OCI-LY7 (cell line): Measurements from ENCODE around the gene DTNB. TPM values are rescaled to one million over a fixed set of nuclear protein-coding genes. Genes with fewer than 3 reads are reported as not detected.
A peak's percentile ranks its signal among the peaks of the same experiment; 100 is the strongest.

Source experiments
- BruUV-seq: library from RNA; stranded (reverse); fragments of 400-500 nt; replicated peaks from 2 replicates; lab custom pipeline; 2021; lab: Mats Ljungman, UMichigan
- CTCF ChIA-PET: fragments of 300-600 bp; sonication (Branson Sonifier 250); formaldehyde crosslinking; loops from one replicate; lab custom pipeline; 2022; ENCODE audit warnings: antibody characterized with exemption; ENCODE audit not compliant: unreplicated experiment; lab: Charles Lee
- POLR2A ChIA-PET: fragments of 300-600 bp; sonication (Branson Sonifier 250); formaldehyde crosslinking; loops from one replicate; lab custom pipeline; 2022; ENCODE audit warnings: antibody characterized with exemption; lab: Charles Lee
- DNase-seq: peaks from one replicate; pipeline ENCODE4 v3.0.0-alpha.2; 2015; ENCODE audit warnings: low spot score
- H2AFZ ChIP-seq: fragments of 200-600 bp; sonication (generic), shearing (Covaris generic); 2 replicates; pipeline ENCODE4 v1.6.1; 2014; ENCODE audit warnings: mild to moderate bottlenecking, antibody characterized with exemption, low read length, moderate library complexity
- H3K27ac ChIP-seq: fragments of 200-600 bp; sonication (generic); 2 replicates; pipeline ENCODE4 v1.5.1; 2014; ENCODE audit warnings: mixed run types, low read depth, mild to moderate bottlenecking, moderate library complexity, low read length, inconsistent platforms; ENCODE audit not compliant: poor library complexity, severe bottlenecking
- H3K36me3 ChIP-seq: fragments of 200-600 bp; sonication (generic); 2 replicates; pipeline ENCODE4 v1.6.1; 2014; ENCODE audit warnings: mild to moderate bottlenecking, antibody characterized with exemption, low read length, moderate library complexity, mixed read lengths; ENCODE audit not compliant: insufficient read depth
- H3K4me1 ChIP-seq: fragments of 200-600 bp; sonication (generic); 2 replicates; pipeline ENCODE4 v1.5.1; 2014; ENCODE audit warnings: mild to moderate bottlenecking, low read length; ENCODE audit not compliant: insufficient read depth, poor library complexity, severe bottlenecking
- H3K4me2 ChIP-seq: fragments of 200-600 bp; sonication (generic); 2 replicates; pipeline ENCODE4 v1.6.1; 2014; ENCODE audit warnings: mild to moderate bottlenecking, low read length
- H3K4me3 ChIP-seq: fragments of 200-600 bp; sonication (generic); 2 replicates; pipeline ENCODE4 v1.5.1; 2014; ENCODE audit warnings: mild to moderate bottlenecking, low read depth, low read length; ENCODE audit not compliant: poor library complexity, severe bottlenecking
- H3K79me2 ChIP-seq: fragments of 200-600 bp; sonication (generic); 2 replicates; pipeline ENCODE4 v1.6.1; 2016; ENCODE audit warnings: low read depth, mild to moderate bottlenecking, low read length, moderate library complexity, mixed read lengths; ENCODE audit not compliant: insufficient read depth
- H3K9me2 ChIP-seq: fragments of 200-600 bp; sonication (generic); 2 replicates; pipeline ENCODE4 v1.6.1; 2016; ENCODE audit warnings: mild to moderate bottlenecking, low read length, mixed read lengths; ENCODE audit not compliant: insufficient read depth
- H3K9me3 ChIP-seq: fragments of 200-600 bp; sonication (generic); 2 replicates; pipeline ENCODE4 v1.6.1; 2014; ENCODE audit warnings: mild to moderate bottlenecking, mixed run types, low read length, mixed read lengths
- H4K20me1 ChIP-seq: fragments of 200-600 bp; sonication (generic); 2 replicates; pipeline ENCODE4 v1.6.1; 2014; ENCODE audit warnings: mild to moderate bottlenecking, antibody characterized with exemption, low read length, moderate library complexity, mixed read lengths; ENCODE audit not compliant: insufficient read depth
- EZH2phosphoT487 ChIP-seq: fragments of 200-600 bp; sonication (generic); IDR thresholded peaks from 2 replicates; pipeline ENCODE4 v1.6.1; 2018; ENCODE audit warnings: low read depth, borderline replicate concordance, mild to moderate bottlenecking, mixed run types, antibody characterized with exemption, low read length, moderate library complexity, mixed read lengths
- intact Hi-C: fragments of 100-400 bp; cut with micrococcal nuclease; formaldehyde crosslinking; loops from one replicate; pipeline ENCODE4 v1.10.0; 2022; ENCODE audit not compliant: unreplicated experiment
- microRNA-seq: library from miRNA; unstranded; fragments of <30 nt; microRNA quantifications from one replicate; pipeline ENCODE4 v1.2.0, GENCODE V29; 2022; ENCODE audit warnings: borderline replicate concordance
- small RNA-seq: library from RNA; depleted of rRNA; stranded (forward); fragments of <200 nt; gene quantifications from one replicate; pipeline ENCODE3, GENCODE V24; 2014
- total RNA-seq, 2 experiments: library from RNA; depleted of rRNA in 1 of 2; stranded (reverse); fragments of >200 nt in 1 of 2; shearing (Covaris generic) in 1 of 2; gene quantifications; 2 replicates each; pipeline ENCODE4 v1.2.3, GENCODE V29; 2014 to 2022
- TF ChIP-seq, protein P1 (sequence below): fragments of 200-600 bp; sonication (generic); conservative IDR thresholded peaks from 2 replicates; pipeline ENCODE4 v1.5.1; 2014; ENCODE audit warnings: mild to moderate bottlenecking, antibody characterized with exemption, low read length, moderate library complexity, mixed read lengths

The DTNB gene
- total RNA-seq, 2 experiments from 2014 or later: 16.1 to 28.3 TPM

DNA sequence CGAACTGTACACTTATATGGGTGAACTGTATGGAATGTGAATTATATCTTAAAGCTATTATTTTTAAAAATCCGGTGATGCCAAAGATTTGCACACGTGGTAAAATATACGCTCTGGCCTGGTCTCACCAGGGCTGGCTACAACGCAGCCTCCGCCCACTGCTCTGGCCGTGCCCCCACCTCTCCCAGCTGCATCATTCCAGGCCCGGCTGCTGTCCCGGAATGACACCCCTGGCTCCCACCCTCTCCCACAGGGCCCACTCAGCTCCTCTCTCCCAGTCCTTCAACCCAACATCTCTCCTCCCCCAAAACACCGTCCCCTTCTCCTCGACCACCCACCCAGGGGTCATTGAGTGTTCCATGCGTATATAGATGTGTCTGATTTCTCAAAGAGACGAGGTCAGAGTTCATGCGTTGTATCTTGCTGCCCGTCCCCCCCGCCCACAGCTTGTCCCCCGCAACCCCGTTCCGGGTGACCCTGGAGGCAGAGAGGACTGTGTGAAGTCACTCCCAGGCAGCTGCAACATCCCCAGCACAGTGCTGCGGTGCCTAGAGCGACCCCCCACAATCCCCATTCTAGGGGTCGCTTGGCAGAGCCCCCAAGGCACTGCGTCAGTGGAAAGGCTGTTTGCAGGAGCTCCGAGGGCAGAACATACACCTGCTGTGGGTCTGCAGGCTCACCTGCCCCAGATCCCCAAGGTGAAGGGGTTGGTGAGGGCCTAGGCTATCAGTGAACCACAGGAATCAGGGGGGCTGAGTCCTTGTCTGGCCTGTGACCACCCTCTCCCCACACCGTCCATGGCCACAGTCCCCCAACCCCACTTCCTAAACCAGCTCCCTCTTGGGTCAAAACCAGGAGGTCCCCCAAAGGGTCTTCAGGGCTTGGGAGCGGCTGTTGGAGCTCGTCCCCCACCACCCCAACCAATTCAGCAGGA lies 345.0 kb downstream of the DTNB start:
- no peak for DNase-seq
- no peaks in the 10 kb centered on the region for H3K4me1 ChIP-seq
- no peak overlapping the region for H3K4me2 ChIP-seq
- intact Hi-C loops: no loop called here
- H2AFZ ChIP-seq: no peak overlapping the region
- H3K36me3 ChIP-seq: no peaks in the 10 kb centered on the region; the same call in 1 of the 2 replicates
- ChIA-PET CTCF (no interaction called here), POLR2A (interaction anchor here (0.6 kb wide), 1 partner anchor 355 kb away, joined by 3 read pairs; no protein-coding TSS in a partner anchor)
- H3K9me2 ChIP-seq: no peaks in the 10 kb centered on the region
- peaks cover 10% of the 10 kb centered on the region; the same call in 1 of the 2 replicates for H3K9me3 ChIP-seq
- no peaks in the 10 kb centered on the region for H4K20me1 ChIP-seq
- H3K27ac ChIP-seq: no peak overlapping the region
- no TSS peak for BruUV-seq
- no peak overlapping the region for H3K4me3 ChIP-seq
- TF ChIP-seq, protein P1, sequence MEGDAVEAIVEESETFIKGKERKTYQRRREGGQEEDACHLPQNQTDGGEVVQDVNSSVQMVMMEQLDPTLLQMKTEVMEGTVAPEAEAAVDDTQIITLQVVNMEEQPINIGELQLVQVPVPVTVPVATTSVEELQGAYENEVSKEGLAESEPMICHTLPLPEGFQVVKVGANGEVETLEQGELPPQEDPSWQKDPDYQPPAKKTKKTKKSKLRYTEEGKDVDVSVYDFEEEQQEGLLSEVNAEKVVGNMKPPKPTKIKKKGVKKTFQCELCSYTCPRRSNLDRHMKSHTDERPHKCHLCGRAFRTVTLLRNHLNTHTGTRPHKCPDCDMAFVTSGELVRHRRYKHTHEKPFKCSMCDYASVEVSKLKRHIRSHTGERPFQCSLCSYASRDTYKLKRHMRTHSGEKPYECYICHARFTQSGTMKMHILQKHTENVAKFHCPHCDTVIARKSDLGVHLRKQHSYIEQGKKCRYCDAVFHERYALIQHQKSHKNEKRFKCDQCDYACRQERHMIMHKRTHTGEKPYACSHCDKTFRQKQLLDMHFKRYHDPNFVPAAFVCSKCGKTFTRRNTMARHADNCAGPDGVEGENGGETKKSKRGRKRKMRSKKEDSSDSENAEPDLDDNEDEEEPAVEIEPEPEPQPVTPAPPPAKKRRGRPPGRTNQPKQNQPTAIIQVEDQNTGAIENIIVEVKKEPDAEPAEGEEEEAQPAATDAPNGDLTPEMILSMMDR: no peak
- TF ChIP-seq EZH2phosphoT487: no peak
- H3K79me2 ChIP-seq: no peaks in the 10 kb centered on the region

Small RNA genes lying within 50 kb of the gene (microRNA-seq; reads per million reads assigned to microRNA genes)
- gene MIR1301: 183 reads per million, percentile 66 among the genes with 10 or more reads in this experiment

Small RNA genes lying within 50 kb of the gene (small RNA-seq; reads per million reads assigned to genes)
- gene MIR1301: not detected
- not detected for gene RF00019

Other genes with a start within 250 kb of the DTNB start
- 11.4 and 12.4 TPM in 2 replicates for gene ASXL2, start 204.9 kb upstream of the DTNB start, total RNA-seq (2014; rRNA removed; shearing (Covaris generic))
- 31.8 and 33.1 TPM in 2 replicates for gene ASXL2, start 204.9 kb upstream of the DTNB start, total RNA-seq (2022)